Effector memory CD8-positive, alpha-beta T cell (primary cell): Measurements from ENCODE around the gene VGLL4.
"Not testable (repeated sequence)": the region's sequence is repeated elsewhere in the genome, so short reads cannot be mapped to it uniquely, and the experiment has no call there.

Experiments
- ATAC-seq: fragments of 150-1000 bp; cut with Tn5 transposase; replicated peaks from 2 replicates; pipeline ENCODE4 v1.10.0; 2021; ENCODE audit warnings: mild to moderate bottlenecking, moderate library complexity
- DNase-seq, 3 experiments: peaks; one replicate each; pipeline ENCODE4 v3.0.0; 2021
- H3K27ac Mint-ChIP-seq, 2 donors: one replicate each; pipeline ENCODE4 v1.8.0; 2022; ENCODE audit warnings: mild to moderate bottlenecking in 2 of 2, mixed read lengths in 2 of 2, moderate library complexity in 2 of 2
- H3K27me3 Mint-ChIP-seq, 2 donors: one replicate each; pipeline ENCODE4 v1.8.0; 2022; ENCODE audit warnings: mixed read lengths in 2 of 2
- H3K36me3 Mint-ChIP-seq: one replicate; pipeline ENCODE4 v1.8.0; 2022; ENCODE audit warnings: mild to moderate bottlenecking, moderate library complexity, mixed read lengths; ENCODE audit not compliant: insufficient read depth
- H3K4me1 Mint-ChIP-seq, 2 donors: one replicate each; pipeline ENCODE4 v1.8.0; 2022; ENCODE audit warnings: low read depth in 2 of 2, mixed read lengths in 2 of 2
- H3K4me3 Mint-ChIP-seq, 2 donors: one replicate each; pipeline ENCODE4 v1.8.0; 2022; ENCODE audit warnings: mild to moderate bottlenecking in 2 of 2, mixed read lengths in 2 of 2, moderate library complexity in 2 of 2
- H3K9me3 Mint-ChIP-seq, 2 donors: one replicate each; pipeline ENCODE4 v1.8.0; 2022; ENCODE audit warnings: mixed read lengths in 2 of 2

The VGLL4 gene

GRCh38 chr3:11511606-11512005, 132.1 kb downstream of the VGLL4 start:
- DNase-seq, H3K27me3 Mint-ChIP-seq, H3K4me1 Mint-ChIP-seq, H3K27ac Mint-ChIP-seq, ATAC-seq, H3K9me3 Mint-ChIP-seq, H3K36me3 Mint-ChIP-seq, H3K4me3 Mint-ChIP-seq: not testable (repeated sequence)

- DNase-seq (no peak), ATAC-seq (no peak)
- no peak overlapping the region for H3K27ac Mint-ChIP-seq
- no peak overlapping the region for H3K4me3 Mint-ChIP-seq
- peaks cover 0 to 5% of the 10 kb centered on the region in 2 donors for H3K4me1 Mint-ChIP-seq
- no peaks in the 10 kb centered on the region for H3K9me3 Mint-ChIP-seq
- peaks cover 1% of the 10 kb centered on the region for H3K36me3 Mint-ChIP-seq
- H3K27me3 Mint-ChIP-seq, result no peaks in the 10 kb centered on the region
These were observed 133.4 kb downstream of the VGLL4 start for GRCh38 chr3:11510356-11510755.

- Mint-ChIP-seq H3K36me3 (no peaks in the 10 kb centered on the region), H3K9me3 (no peaks in the 10 kb centered on the region), H3K27ac (no peak overlapping the region), H3K4me3 (no peak overlapping the region), H3K27me3 (no peaks in the 10 kb centered on the region), H3K4me1 (peaks cover 0 to 5% of the 10 kb centered on the region in 2 donors)
- DNase-seq (no peak), ATAC-seq (no peak)
These were observed 133.7 kb downstream of the VGLL4 start for GRCh38 chr3:11510001-11510340.

GRCh38 chr3:11509173-11510000, 134.3 kb downstream of the VGLL4 start:
- Mint-ChIP-seq H3K36me3 (no peaks in the 10 kb centered on the region), H3K27ac (no peak overlapping the region), H3K27me3 (no peaks in the 10 kb centered on the region), H3K9me3 (no peaks in the 10 kb centered on the region), H3K4me1 (peaks cover 0 to 5% of the 10 kb centered on the region in 2 donors), H3K4me3 (no peak overlapping the region)
- no peak for DNase-seq
- no peak for ATAC-seq

GRCh38 chr3:11508346-11509172, 135.2 kb downstream of the VGLL4 start:
- Mint-ChIP-seq H3K36me3 (no peaks in the 10 kb centered on the region), H3K27ac (peak overlapping the region in 1 of 2 donors; percentile 41), H3K4me3 (no peak overlapping the region), H3K9me3 (no peaks in the 10 kb centered on the region), H3K27me3 (no peaks in the 10 kb centered on the region), H3K4me1 (no peaks in the 10 kb centered on the region)
- DNase-seq (no peak), ATAC-seq (no peak)

GRCh38 chr3:11507719-11508118, 136.0 kb downstream of the VGLL4 start:
- ATAC-seq (no peak), DNase-seq (no peak)
- no peaks in the 10 kb centered on the region for H3K27me3 Mint-ChIP-seq
- H3K4me1 Mint-ChIP-seq, result no peaks in the 10 kb centered on the region
- no peaks in the 10 kb centered on the region for H3K36me3 Mint-ChIP-seq
- H3K9me3 Mint-ChIP-seq, result no peaks in the 10 kb centered on the region
- no peak overlapping the region for H3K4me3 Mint-ChIP-seq
- peak overlapping the region in 1 of 2 donors; percentile 45 for H3K27ac Mint-ChIP-seq
